Stimulated activated effector memory CD8-positive, alpha-beta T cell treated with anti-CD3 and anti-CD28 coated beads, Interleukin-12 subunit alpha, Interleukin-12 subunit beta, amount 100 ng/mL, for 72 hours (primary cell): ENCODE results near the gene MAP3K15.
"Not testable (repeated sequence)": the region's sequence is repeated elsewhere in the genome, so short reads cannot be mapped to it uniquely, and the experiment has no call there.

Experiments
- ATAC-seq: fragments of 150-1000 bp; cut with Tn5 transposase; 2 replicates; pipeline ENCODE4 v1.10.0; 2021
- DNase-seq, 2 donors: peaks; one replicate each; pipeline ENCODE4 v3.0.0; 2021 to 2022; ENCODE audit warnings: low spot score in 2 of 2
- H3K27ac Mint-ChIP-seq: one replicate; pipeline ENCODE4 v1.8.0; 2022; ENCODE audit warnings: mild to moderate bottlenecking, mixed read lengths
- H3K36me3 Mint-ChIP-seq: one replicate; pipeline ENCODE4 v1.8.0; 2022; ENCODE audit warnings: mild to moderate bottlenecking, mixed read lengths
- H3K4me1 Mint-ChIP-seq: one replicate; pipeline ENCODE4 v1.8.0; 2022; ENCODE audit warnings: mixed read lengths
- H3K4me3 Mint-ChIP-seq: one replicate; pipeline ENCODE4 v1.8.0; 2022; ENCODE audit warnings: mild to moderate bottlenecking, mixed read lengths
- H3K9me3 Mint-ChIP-seq: one replicate; pipeline ENCODE4 v1.8.0; 2022; ENCODE audit warnings: mixed read lengths

Gene MAP3K15

GRCh38 chrX:19545651-19546050 lies 30.3 kb upstream of the MAP3K15 start:
- DNase-seq (no peak), ATAC-seq (no peak)
- no peaks in the 10 kb centered on the region for H3K9me3 Mint-ChIP-seq
- peaks cover 62% of the 10 kb centered on the region for H3K4me1 Mint-ChIP-seq
- H3K27ac Mint-ChIP-seq = peak overlapping the region; percentile 50
- peaks cover 93% of the 10 kb centered on the region for H3K36me3 Mint-ChIP-seq
- H3K4me3 Mint-ChIP-seq = no peak overlapping the region

- H3K27ac Mint-ChIP-seq = peak overlapping the region; percentile 90
- peaks cover 100% of the 10 kb centered on the region for H3K36me3 Mint-ChIP-seq
- DNase-seq (no peak), ATAC-seq (peak; percentile 57)
- peaks cover 56% of the 10 kb centered on the region for H3K4me1 Mint-ChIP-seq
- H3K9me3 Mint-ChIP-seq = no peaks in the 10 kb centered on the region
- no peak overlapping the region for H3K4me3 Mint-ChIP-seq
Measured at GRCh38 chrX:19544693-19545305, 29.5 kb upstream of the MAP3K15 start.

GRCh38 chrX:19543951-19544381 lies 28.7 kb upstream of the MAP3K15 start:
- peaks cover 54% of the 10 kb centered on the region for H3K4me1 Mint-ChIP-seq
- ATAC-seq (no peak), DNase-seq (no peak)
- peaks cover 99% of the 10 kb centered on the region for H3K36me3 Mint-ChIP-seq
- H3K27ac Mint-ChIP-seq = peak overlapping the region; percentile 90
- no peaks in the 10 kb centered on the region for H3K9me3 Mint-ChIP-seq
- no peak overlapping the region for H3K4me3 Mint-ChIP-seq

DNA sequence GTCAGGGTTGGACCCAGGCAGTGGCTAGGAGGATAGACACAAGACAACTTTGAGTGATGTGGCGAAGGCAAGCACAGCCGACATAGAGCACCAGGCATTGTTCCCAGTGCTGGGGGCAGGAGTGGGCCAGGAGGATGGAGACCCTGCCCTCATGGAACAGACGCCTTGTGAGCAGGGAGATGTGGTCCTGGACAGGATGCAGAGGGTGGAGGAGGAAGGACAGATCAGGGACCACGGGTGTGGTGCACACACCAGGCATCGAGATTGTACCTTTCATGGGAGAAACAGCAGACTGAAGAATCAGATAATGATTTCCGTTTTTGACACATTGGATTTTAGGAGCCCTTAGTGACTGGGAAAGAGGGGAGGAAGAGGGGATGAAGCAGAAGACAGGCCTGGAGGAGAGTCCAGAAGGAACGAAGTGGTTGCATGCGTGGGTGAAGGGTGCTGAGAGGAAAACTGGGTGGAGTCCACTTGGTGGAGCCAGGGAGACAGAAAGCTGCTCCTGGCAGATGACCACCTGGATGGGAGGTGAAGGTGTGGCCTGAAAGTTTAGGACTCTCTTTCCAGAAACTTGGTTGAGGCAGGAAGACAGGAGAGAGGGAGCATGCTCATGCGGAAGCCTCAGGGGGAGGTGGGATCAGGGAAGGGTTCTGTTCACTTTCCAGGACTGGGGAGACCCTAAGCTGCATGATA lies 27.9 kb upstream of the MAP3K15 start:
- peak overlapping the region; percentile 88 for H3K27ac Mint-ChIP-seq
- DNase-seq (no peak), ATAC-seq (no peak)
- H3K9me3 Mint-ChIP-seq = no peaks in the 10 kb centered on the region
- no peak overlapping the region for H3K4me3 Mint-ChIP-seq
- peaks cover 46% of the 10 kb centered on the region for H3K4me1 Mint-ChIP-seq
- H3K36me3 Mint-ChIP-seq = peaks cover 93% of the 10 kb centered on the region

- H3K4me1 Mint-ChIP-seq = peaks cover 36% of the 10 kb centered on the region
- H3K4me3 Mint-ChIP-seq = no peak overlapping the region
- H3K36me3 Mint-ChIP-seq = peaks cover 93% of the 10 kb centered on the region
- ATAC-seq = no peak
- DNase-seq = no peak
- peak overlapping the region; percentile 88 for H3K27ac Mint-ChIP-seq
- H3K9me3 Mint-ChIP-seq = no peaks in the 10 kb centered on the region
Measured at GRCh38 chrX:19541931-19542330, 26.6 kb upstream of the MAP3K15 start.

DNA sequence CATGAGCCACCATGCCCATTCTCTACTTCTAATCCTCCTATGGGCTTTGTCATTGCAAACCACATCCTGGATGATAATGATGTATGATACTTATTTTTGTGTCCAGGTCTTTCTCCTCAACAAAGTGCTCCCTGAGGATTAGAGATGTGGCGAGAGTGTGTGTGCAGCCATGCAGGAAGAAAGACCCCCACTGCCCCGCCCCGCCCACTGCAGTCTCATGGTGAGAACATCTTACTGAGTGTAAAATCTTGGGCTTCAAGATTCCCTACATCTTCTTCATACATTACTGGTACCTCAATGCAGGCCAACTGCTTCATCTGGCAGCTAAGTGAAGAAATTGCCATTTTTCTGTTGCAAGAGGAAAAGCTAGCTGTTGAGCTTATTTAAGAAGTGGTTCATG lies 25.9 kb upstream of the MAP3K15 start:
- Mint-ChIP-seq H3K27ac (no peak overlapping the region), H3K4me1 (peaks cover 31% of the 10 kb centered on the region), H3K36me3 (peaks cover 93% of the 10 kb centered on the region), H3K4me3 (no peak overlapping the region), H3K9me3 (no peaks in the 10 kb centered on the region)
- ATAC-seq (no peak), DNase-seq (no peak)

DNA sequence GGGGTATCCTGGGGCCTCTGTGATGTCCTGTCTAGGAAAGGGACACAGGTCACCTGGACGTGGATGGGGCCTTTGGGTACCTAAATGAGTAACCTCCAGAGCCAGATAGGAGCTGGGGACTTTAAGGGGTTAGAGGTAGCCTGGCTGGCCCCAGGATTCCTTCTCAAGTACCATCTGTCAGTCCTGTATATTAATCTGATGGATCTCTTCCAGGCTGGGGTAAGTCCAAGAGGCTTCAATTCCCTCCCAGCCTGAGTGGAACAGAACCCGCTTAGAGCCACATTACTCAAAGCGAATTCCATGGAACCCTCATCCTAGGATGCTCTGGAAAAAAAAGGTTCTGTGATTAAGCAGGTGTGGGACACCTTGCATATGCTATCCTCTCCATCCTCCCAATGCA lies 24.8 kb upstream of the MAP3K15 start:
- no peaks in the 10 kb centered on the region for H3K9me3 Mint-ChIP-seq
- H3K4me1 Mint-ChIP-seq = peaks cover 23% of the 10 kb centered on the region
- ATAC-seq = no peak
- no peak overlapping the region for H3K4me3 Mint-ChIP-seq
- H3K36me3 Mint-ChIP-seq = peaks cover 93% of the 10 kb centered on the region
- H3K27ac Mint-ChIP-seq = peak overlapping the region; percentile 81
- no peak for DNase-seq

DNA sequence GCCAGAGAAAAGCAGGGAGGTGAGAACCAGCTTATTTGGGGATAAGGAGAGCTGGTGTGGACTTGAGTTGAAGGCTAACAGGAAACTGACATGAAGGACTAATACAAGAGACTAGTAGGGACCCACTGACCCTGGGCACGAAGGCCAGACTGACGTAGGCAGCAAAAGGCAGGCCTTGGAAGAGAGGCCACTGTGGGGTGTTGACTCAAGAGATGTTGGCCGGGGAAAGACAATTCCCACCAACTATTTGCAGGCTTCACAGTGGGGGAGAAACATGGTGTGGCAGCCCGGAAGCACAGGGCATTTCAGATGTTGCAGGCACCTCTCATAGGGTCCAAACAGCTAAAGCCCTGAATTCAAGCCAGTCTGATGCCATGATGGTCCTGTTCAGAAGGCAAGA lies 24.4 kb upstream of the MAP3K15 start:
- Mint-ChIP-seq H3K36me3 (peaks cover 92% of the 10 kb centered on the region), H3K4me1 (peaks cover 20% of the 10 kb centered on the region), H3K4me3 (no peak overlapping the region), H3K27ac (peak overlapping the region; percentile 81), H3K9me3 (no peaks in the 10 kb centered on the region)
- DNase-seq (no peak), ATAC-seq (no peak)

DNA sequence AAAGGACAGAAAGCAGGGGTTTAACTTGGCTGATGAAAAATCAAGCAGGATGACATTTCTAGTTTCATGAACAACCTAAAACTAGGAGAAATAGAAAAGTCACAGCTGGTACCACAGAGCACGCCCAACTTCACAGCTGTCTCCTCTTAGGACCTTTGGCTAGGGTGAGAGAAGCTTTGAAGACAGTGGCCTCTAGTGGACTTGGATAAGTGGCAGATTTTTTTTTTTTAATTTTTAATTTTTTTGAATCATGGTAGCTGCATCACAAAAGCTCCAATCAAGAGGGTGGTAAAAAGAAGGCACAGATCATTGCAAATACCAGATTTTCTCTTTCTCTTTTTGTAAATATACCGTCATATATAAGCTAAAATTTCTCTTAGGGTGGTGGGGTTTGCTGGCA lies 20.2 kb upstream of the MAP3K15 start:
- peaks cover 65% of the 10 kb centered on the region for H3K36me3 Mint-ChIP-seq
- H3K27ac Mint-ChIP-seq = no peak overlapping the region
- H3K4me1 Mint-ChIP-seq = no peaks in the 10 kb centered on the region
- ATAC-seq (no peak), DNase-seq (no peak)
- no peaks in the 10 kb centered on the region for H3K9me3 Mint-ChIP-seq
- H3K4me3 Mint-ChIP-seq = no peak overlapping the region

DNA sequence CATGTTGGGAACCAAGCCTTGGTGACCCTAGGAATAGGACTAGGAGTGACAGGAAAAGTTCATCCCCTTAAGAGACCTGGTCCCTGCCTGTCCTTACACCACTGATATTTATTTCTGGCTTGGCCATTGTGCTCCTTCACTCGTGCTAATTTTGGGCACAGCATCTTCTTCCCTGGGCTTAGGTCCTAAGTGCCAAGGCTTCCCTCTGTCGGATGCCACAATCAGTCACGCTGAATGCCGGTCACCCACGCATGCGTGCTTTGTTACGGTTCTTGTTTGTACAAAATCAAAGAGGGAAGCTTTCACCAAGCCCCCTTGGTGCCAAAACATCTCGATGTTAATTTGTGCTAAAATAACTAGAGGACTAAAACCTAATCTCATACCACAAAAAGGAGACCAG lies 17.4 kb upstream of the MAP3K15 start:
- H3K36me3 Mint-ChIP-seq = peaks cover 45% of the 10 kb centered on the region
- no peak overlapping the region for H3K27ac Mint-ChIP-seq
- ATAC-seq = no peak
- no peak overlapping the region for H3K4me3 Mint-ChIP-seq
- H3K9me3 Mint-ChIP-seq = no peaks in the 10 kb centered on the region
- H3K4me1 Mint-ChIP-seq = no peaks in the 10 kb centered on the region
- DNase-seq = no peak

DNA sequence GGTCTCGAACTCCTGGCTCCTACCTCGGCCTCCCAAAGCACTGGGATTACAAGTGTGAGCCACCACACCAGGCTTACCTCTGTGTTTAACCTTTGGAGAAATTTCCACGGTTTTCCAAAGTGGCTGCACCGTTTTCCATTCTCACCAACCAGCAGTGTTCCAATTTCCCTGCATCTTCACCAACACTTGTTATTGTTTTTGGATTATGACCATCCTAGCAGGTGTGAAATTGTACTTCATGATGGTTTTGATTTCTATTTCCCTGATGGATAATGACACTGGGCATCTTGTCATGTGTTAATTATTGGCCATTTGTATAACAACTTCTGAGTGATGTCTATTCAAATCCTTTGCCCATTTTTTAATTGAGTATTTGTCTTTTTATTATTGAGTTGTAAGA lies 2.7 kb upstream of the MAP3K15 start:
- H3K4me3 Mint-ChIP-seq = no peak overlapping the region
- no peaks in the 10 kb centered on the region for H3K36me3 Mint-ChIP-seq
- H3K27ac Mint-ChIP-seq = no peak overlapping the region
- H3K4me1 Mint-ChIP-seq = no peaks in the 10 kb centered on the region
- ATAC-seq = no peak
- no peak for DNase-seq
- H3K9me3 Mint-ChIP-seq = no peaks in the 10 kb centered on the region

DNA sequence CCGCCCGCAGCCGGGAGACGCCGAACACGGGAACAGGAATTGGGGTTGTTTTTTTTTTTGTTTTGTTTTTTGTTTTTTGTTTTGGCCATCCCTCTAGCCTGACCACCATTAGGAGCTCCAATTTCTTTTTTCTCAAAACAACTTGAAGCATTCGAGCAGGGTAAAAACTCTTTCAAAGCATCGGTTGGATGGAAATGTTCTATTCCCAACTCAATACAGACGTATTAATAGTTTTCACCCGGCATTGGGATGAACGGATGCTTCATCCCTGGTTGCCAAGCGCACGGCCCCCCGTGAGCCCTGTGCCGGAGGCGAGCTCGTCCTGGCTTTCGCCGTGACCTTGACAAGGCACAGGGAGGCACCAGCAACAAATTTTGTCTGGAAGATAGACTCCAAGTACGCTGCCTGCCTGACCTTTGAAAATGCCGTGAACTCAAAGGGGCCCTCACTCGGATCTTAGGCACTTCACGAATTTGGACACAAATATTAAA lies 352 bp upstream of the MAP3K15 start:
- no peaks in the 10 kb centered on the region for H3K36me3 Mint-ChIP-seq
- ATAC-seq = no peak
- H3K4me3 Mint-ChIP-seq = peak overlapping the region; percentile 54
- no peaks in the 10 kb centered on the region for H3K9me3 Mint-ChIP-seq
- DNase-seq = no peak
- no peaks in the 10 kb centered on the region for H3K4me1 Mint-ChIP-seq
- H3K27ac Mint-ChIP-seq = no peak overlapping the region

DNA sequence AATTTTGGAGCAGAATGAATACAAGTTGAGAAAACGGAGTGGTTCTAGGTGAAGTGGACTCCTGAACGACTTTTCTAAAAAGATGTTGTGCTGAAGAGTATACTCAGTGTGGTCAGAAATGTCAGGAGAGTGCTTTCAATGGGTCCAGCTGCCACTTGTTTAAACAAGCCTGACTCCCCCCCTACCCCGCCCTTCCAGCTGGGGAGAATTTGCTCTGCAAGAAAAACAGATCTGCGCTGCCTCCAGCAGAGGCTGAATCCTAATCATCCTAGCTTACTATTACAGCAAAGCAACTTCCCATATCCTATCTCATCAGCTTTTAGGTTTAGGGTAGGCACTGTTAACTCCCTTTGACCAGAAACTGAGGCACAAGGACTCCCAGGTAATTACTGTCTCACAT lies 1.9 kb downstream of the MAP3K15 start:
- ATAC-seq = no peak
- Mint-ChIP-seq H3K9me3 (no peaks in the 10 kb centered on the region), H3K4me3 (peak overlapping the region; percentile 40), H3K4me1 (no peaks in the 10 kb centered on the region), H3K27ac (no peak overlapping the region), H3K36me3 (no peaks in the 10 kb centered on the region)
- DNase-seq = no peak

GRCh38 chrX:19512961-19513360 lies 2.3 kb downstream of the MAP3K15 start:
- H3K4me3 Mint-ChIP-seq = no peak overlapping the region
- H3K9me3 Mint-ChIP-seq = no peaks in the 10 kb centered on the region
- DNase-seq = no peak
- no peak overlapping the region for H3K27ac Mint-ChIP-seq
- no peaks in the 10 kb centered on the region for H3K36me3 Mint-ChIP-seq
- peak; percentile 77 for ATAC-seq
- no peaks in the 10 kb centered on the region for H3K4me1 Mint-ChIP-seq

DNA sequence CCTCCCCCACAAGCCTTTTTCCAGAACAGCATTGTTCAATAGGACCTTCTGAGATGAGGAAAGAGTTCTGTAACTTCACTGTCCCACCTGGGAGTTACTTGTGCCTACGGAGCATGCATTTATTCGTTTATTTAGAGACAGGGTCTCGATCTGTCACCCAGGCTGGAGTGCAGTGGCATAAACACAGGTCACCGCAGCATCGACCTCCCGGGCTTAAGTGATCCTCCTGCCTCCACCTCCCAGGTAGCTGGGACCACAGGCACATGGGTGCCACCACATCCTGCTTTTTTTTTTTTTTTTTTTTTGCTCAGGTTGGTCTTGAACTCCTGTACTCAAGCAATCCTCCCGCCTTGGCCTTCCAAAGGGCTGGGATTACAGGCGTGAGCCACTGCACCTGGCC lies 2.9 kb downstream of the MAP3K15 start:
- H3K4me3 Mint-ChIP-seq = no peak overlapping the region
- H3K27ac Mint-ChIP-seq = no peak overlapping the region
- no peak for DNase-seq
- H3K36me3 Mint-ChIP-seq = no peaks in the 10 kb centered on the region
- no peaks in the 10 kb centered on the region for H3K4me1 Mint-ChIP-seq
- no peak for ATAC-seq
- no peaks in the 10 kb centered on the region for H3K9me3 Mint-ChIP-seq

- not testable (repeated sequence) for H3K4me1 Mint-ChIP-seq, H3K9me3 Mint-ChIP-seq, H3K4me3 Mint-ChIP-seq, DNase-seq, H3K36me3 Mint-ChIP-seq, H3K27ac Mint-ChIP-seq, ATAC-seq
Measured at GRCh38 chrX:19511796-19512195, 3.5 kb downstream of the MAP3K15 start.
